OCI-LY7 (cell line): ENCODE data around the gene TNFRSF8.

Experiments used
- EZH2phosphoT487 ChIP-seq: fragments of 200-600 bp; sonication (generic); IDR thresholded peaks from 2 replicates; pipeline ENCODE4 v1.6.1; 2018; ENCODE audit warnings: low read depth, borderline replicate concordance, mild to moderate bottlenecking, mixed run types, antibody characterized with exemption, low read length, moderate library complexity, mixed read lengths
- TF ChIP-seq, protein P1 (sequence below): fragments of 200-600 bp; sonication (generic); conservative IDR thresholded peaks from 2 replicates; pipeline ENCODE4 v1.5.1; 2014; ENCODE audit warnings: mild to moderate bottlenecking, antibody characterized with exemption, low read length, moderate library complexity, mixed read lengths

DNA sequence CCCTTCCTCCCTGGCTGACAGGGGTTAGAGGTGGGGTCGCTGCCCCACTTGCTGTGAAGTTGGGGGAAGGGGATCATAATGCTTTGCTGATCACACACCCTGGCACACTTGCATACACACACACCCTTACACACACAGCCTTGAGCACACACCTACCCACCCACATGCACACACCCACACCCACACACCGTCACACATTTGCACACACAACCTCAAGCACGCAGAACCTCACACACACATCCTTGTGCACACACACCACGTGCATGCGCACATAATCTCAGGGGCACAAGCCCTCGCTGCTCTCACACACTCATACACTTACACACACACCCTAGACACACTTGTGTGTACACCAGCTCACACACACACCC lies 16.4 kb upstream of the TNFRSF8 start:
- TF ChIP-seq, protein P1, sequence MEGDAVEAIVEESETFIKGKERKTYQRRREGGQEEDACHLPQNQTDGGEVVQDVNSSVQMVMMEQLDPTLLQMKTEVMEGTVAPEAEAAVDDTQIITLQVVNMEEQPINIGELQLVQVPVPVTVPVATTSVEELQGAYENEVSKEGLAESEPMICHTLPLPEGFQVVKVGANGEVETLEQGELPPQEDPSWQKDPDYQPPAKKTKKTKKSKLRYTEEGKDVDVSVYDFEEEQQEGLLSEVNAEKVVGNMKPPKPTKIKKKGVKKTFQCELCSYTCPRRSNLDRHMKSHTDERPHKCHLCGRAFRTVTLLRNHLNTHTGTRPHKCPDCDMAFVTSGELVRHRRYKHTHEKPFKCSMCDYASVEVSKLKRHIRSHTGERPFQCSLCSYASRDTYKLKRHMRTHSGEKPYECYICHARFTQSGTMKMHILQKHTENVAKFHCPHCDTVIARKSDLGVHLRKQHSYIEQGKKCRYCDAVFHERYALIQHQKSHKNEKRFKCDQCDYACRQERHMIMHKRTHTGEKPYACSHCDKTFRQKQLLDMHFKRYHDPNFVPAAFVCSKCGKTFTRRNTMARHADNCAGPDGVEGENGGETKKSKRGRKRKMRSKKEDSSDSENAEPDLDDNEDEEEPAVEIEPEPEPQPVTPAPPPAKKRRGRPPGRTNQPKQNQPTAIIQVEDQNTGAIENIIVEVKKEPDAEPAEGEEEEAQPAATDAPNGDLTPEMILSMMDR, result no peak
- no peak for TF ChIP-seq EZH2phosphoT487
